GM21825 (cell line): ENCODE results near the gene MAP2K3.

ENCODE experiments used
- ATAC-seq: cut with Tn5 transposase; IDR thresholded peaks from one replicate; pipeline ENCODE4 v1.9.1; 2021; ENCODE audit warnings: mild to moderate bottlenecking, moderate library complexity; ENCODE audit not compliant: unreplicated experiment

MAP2K3 gene

DNA sequence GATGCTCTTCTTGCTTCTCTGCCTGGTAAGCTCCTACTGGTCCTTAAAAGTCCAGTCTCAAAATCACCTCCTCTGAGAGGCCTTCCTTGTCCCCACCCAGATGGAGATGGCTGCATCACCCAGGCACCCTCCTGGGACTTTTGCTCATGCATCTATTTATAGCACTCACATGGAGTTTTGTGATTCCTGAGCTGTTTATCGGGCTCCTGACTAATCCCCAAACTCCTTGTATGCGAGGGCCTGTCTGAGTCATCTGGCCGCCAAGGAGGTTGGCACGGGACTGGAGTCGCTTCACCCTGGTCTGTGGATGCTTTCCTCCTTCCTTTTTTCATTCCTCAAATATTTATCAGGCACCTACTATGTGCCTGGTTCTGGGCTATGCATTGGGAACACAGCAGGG lies 2.3 kb upstream of the MAP2K3 start:
- ATAC-seq, result no peak

DNA sequence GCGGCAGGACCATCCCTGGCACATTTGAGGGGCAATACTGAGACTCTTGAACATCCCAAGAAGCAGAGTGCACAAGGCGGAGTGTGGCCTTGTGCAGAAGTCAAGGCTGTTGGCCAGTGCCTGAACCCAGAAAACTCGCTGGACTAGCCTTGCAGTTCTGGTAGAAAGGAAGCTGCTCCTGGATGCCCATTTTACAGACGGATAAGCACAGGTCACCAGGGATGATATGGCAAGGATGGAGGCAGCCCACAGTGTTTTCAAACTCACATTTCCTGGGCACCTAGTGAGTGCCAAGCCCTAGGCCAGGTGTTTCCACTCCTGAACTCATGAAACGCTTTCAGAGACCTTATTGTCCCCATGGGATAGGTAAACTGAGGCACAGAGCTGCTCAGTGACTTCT lies 1.7 kb upstream of the MAP2K3 start:
- ATAC-seq, result no peak

DNA sequence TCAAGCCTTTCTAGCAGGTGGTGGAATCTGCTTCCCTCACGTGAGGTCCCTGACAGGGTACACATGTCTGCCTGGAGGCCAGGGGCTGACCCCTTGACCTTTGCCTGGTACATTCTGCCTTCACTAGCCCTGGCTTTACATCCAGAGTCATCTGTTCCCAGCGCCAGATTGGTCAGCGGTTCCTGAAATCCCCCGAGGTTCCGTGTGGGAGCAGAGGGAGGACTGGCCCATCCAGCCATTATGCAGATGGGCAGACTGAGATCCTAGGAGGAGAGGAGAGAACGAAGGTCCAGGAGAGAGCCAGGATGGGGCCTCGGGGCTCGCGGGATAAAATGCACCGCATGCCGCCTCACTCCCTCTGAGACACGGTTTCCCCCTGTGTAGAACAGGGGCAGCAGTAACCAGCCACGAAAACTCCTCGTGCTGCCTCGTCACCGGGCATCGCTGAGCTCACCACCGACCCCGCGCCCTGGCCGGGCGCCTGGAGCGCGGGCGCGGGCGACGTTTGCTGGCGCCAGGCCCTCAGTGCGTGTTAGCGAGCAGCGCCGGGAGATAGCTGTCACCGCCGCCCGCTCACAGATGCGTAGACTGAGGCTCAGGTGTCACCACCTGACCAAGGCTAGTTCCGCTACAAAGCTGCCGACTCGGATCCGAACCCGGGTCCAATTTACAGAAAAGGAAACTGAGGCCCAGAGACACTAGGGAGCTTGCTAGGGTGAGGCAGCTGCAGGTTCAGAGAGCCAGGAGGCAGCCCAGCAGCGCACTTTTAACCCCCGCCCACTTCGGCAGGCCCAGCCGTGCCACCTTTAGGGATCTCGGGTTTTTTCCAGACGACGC lies 811 bp upstream of the MAP2K3 start:
- ATAC-seq, result no peak

DNA sequence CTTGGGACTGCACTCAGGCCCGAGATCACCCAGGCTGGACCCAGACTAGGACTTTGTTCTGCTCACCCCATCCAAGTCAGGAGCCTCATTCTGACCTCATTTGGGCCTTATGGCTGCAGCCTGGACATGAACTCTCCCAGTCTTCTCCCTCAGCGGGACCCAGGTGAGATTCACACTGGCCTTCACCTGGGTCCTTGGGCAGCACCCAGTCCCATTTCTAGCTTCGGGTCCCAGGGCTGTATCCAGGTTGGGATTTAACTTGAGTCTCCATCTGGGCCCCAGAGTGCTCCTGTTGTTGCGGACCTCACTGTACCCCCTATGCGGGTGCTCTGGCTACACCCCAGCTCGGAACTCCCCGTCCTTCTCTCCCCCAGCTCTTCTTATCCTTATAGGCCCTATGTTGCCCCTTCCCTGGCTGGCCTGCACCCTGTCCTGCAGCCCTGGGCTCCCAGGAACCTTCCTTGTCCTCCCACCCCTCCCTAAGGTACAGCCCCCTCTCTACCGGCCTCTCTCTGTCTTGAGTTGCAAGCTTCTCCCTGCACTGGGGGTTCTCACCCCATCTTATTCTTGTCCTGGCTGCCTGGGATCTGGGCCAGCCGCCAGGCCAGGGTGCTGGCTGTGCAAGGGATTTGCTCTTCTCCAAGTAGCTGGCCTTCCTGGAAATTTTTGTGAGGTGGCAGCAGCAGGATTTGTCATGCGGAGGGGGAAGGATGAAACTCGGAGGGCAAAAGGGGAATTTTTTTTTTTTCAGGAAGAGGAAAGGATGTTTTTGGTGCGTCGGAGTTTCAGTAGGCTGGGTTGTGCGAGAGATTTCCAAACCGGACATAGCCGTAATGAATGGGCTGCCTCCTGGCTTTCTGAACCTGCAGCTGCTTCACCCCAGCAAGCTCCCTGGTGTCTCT lies 904 bp downstream of the MAP2K3 start:
- ATAC-seq, result no peak

DNA sequence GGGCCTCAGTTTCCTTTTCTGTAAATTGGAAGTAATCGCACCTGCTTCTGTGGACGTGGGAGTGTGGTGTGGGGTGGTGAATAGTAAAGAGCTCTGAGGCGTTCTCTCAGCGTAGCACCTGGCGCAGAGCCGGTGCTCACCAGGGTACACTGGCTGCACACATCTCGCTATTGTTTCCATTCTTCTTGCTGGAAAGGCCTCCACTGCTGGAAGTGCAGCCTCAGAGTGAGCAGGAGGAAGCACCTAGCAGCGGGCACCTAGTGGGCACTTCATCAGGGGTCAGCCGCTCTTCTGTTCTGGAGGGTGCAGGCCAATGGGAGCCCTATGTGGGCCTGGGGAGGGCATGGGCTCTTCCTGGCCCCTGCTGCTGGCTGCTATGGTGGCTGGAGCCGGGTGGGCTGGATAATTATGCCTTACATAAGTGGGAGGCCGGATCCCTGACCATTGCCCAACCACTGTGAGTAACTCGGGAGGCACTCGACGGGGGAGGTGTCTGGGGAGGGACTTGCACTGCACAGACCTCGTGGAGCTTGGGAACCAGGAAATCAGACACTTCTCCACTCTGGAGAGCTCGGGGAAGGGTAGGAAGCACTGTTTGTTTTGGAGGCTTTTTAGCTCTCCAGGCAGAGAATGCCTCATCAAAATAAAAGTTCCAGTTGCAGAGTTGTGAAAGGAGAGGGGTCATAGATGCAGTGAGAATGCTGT lies 1.7 kb downstream of the MAP2K3 start:
- no peak for ATAC-seq

DNA sequence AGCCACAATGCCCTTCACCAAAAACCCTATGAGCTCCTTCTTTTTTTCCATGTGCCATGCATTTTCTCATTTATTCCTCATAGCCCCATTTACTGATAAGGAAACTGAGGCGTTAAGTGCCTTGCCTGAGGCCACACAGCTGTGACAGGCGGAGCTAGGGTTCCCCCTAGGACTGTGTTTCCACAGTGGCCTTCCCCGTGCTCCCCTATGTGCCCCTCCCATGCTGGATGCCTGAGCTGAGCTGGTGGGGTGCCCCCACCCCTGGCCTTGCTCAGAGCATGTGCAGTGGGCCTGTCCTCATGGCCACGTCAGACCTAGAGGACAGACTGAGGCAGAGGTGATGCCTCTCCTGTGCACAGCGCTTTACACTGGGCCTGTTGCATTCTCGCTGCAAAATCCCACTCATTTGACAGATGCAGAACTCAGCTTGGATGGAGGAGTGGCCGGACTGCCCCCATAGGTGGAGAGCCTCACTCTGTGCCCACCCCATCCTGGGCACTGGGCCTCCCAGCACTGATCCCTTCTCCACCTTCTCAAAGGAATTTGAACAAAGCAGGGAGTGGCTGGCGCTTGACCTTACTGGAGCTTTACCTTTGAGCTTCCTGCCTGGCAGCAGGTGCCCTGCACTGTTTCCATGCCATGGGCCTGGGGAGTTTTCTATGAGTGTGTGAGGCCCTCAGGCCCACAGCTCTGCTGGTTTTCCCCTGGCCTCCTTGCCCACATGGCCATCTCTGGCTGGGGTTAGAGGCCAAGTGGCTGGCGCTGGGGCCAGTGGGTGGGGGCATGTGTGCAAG lies 2.6 kb downstream of the MAP2K3 start:
- ATAC-seq, result no peak

DNA sequence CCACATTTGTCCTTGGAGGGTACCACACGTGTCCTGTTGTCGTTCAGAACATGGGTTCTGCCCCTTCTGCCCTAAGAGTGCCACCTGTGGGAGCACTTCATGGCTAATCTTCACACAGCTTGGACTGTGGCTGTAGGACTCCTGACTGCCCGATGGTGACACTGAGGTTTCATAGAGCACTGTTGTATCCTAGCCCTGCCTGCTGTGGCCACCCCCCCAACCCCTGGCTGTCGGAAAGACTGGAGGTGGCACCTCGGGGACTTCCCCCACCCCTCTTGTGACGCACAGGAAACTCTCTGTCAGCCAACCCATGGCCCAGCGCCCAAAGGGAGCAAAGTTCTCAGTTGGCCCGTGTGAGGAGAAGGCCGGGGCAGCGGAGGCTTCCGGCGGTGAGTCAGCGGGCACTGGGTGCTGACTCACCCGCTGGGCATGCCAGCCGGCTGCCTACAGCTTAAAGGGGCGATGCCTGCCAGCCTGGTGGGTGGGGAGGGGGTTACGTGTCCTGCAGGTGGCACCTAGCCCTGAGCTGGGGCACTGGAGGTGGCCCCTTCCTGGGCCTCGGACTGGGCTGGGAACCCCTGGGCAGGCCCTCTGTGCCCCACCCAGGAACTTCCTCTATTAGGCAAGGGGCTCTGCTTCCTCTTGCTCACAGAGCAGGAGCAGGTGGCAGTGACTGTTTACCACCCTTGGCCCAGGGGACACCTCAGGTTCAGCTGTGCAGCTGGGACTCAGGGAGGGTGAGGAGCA lies 3.4 kb downstream of the MAP2K3 start:
- peak; percentile 39 for ATAC-seq

DNA sequence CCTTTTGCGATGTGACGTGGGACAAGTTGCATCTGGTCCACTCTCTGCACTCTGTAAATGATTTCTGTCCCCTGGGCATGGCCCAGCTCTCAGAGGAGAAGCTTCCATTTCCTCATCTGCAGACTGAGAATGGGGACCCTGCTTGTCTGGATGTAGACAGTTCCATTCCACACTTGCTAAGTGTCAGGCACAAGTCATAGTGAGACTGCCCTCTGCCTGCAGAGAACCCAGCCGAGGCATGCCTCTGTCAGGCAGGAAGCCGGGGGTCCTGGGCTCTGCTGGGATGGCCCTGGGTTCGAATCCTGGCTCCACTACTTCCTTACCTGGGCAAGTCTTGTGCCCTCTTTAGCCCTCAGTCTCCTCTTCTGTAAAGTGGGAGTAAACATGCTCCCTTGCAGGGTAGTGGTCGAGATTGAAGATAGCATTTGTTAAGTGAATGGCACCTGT lies 4.1 kb downstream of the MAP2K3 start:
- ATAC-seq, result peak; percentile 26

DNA sequence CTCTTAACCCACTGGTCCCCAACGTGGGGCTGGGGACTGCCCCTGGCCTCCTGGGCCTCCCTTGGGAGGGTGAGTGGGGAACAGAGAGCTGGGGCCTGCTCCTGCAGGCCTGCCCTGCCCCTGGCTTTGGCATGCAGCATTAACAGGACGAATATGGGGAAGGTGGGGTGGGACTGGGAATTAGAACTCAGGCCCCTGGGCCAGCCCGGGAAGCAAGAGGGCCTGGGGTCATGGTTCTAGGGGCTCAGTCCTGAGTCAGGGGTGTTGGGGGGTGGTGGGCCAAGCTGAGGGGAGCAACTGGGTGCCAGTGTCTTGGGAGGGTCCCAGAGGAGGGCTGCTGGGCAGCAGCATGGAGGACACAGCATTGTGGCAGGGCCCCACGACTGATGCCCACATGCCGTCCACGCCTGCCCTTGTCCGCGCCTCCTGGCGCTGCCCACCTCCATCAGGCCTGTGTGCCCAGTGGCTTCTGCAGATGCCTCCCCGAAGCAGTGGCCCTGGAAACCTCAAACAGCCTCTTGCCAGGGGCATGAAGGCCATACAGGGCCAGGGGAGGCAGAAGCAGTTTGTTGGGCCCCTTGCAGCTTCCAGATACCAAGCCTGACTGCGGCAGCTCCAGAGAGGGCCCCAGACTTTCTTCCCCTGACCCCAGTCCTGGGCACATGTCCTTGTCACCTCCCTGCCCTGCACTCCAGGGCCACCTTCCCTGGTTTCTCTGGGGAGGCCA lies 4.8 kb downstream of the MAP2K3 start:
- ATAC-seq, result no peak

DNA sequence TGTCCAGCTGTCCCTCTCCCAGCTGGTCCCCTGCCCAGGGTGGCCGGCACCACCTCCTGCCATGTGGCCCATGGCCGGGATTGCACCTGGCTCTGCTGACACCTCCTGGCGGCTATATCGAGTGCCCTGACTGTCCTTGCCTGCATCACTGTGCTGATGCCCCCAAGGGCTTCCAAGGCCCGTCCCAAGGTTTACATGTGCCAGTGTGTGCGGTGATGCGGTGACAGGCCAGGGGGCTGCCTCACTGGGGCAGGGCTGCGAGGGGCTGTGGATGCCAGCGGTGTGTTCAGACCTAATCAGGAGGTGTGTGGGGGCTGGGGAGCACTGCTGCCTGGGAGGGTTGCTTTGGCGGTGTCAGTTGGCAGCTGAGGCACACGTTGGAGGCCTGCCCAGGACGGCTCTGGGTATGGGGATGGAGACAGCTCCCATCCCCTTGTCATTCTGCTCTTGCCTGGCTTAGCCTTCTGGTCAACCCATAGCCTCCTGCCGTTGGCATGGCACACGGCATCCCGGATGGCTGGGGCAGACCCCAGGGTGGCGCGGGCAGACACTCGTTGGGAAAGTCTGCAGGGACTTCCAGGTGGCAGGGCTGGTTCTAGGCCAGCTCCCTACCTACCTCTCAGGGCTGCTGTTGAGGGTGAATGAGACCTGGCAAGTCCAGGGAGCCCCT lies 5.5 kb downstream of the MAP2K3 start:
- no peak for ATAC-seq

DNA sequence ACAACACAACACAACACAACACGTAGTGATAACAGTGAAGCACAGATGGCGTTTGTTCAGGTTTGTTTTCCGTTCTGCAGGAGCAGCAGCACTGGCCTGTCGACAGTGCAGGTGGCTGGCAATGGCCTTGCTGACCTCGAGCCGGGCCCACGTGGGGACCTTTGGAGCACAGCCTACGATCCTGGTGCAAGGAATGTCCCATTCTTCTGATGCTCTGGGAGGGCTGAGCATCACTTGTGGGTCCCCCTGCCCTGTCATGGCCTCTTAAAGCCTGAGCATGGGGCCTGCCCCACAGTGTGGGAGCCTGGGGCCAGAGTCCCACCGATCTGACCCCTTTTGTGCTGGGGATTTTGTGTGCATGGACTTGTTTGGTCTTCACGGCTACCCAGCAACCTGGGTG lies 6.8 kb downstream of the MAP2K3 start:
- ATAC-seq, result no peak

DNA sequence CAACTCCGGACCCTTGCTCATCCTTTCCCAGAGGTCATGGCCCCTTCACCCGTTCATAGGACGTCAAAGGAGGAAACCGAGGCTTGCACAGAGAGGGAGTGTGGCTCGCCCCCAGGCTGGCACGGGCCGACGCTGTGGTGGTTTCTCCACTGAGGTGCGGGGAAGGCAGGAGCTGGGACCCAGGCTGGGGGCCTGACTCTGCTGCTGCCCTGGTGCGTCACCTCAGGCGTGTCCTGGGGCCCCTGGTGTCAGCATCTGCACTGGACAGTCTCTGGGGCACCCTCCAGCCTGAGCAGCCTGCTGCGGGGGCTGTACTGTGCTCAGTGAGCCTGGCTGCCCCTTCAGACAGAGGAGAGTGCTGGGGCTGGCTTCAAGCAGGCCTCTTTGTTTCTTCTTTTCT lies 7.4 kb downstream of the MAP2K3 start:
- no peak for ATAC-seq

DNA sequence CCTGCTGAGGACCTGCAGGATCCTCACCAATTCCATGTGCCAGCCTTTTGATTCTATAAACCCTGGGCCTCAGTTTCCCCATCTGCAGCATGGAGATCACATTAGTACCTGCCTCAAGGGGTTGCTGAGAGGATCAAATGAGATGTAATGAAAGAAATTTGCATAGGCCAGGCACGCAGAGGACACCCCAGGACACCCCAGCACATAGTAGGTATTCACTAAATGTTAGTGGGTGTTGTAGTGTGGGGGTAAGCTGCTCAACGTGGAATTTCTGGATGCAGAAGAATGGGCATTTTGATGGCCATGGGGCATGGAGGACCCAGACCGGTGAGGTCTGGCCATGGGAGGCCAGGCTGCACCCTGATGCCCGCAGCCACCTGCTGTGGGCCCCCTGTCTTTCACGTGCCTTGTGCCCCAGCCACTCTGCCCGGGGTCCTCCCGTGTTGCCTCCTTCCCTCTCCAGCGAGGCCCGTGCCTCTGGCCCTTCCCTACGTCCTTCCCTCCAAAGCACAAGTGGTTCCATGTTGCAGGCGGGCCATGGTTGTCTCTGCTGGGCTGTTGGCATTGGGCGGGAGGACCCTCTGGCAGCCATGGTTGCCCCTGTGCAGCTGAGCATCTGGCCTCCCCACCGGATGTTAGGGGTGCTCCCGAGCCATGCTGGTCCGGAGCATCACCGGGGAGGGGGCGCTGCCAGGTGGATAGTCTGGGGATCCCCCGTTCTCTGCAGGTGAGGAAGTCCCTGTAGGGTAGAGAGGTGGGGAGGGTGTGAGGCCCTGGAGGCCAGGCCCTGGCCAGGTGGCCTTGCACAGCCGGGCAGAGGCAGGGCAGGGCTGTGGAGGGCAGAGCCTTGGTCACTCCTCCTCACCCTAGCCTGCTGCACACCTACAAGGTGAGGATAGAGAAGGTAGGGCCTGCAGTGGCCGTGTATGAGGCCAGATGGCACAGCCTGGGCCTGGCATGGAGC lies 8.6 kb downstream of the MAP2K3 start:
- ATAC-seq, result no peak

DNA sequence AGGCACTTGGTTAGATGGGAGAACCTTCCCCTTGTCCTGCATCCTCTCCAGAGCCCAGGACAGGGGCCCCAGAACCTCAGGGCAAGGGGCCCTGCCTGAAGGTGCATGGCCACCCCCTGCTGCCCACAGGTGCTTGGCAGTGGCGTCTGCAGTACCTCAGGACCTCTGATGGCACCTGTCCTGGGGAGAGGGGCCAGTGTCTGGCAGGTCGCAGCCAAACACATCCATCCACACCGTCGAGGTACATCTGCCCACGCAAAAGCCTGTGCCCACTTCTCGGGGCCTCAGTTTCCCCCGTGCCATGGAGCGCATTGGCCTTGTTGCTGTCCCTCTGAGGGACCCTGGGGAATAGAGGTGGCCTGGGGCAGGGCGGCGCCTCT lies 9.3 kb downstream of the MAP2K3 start:
- no peak for ATAC-seq

DNA sequence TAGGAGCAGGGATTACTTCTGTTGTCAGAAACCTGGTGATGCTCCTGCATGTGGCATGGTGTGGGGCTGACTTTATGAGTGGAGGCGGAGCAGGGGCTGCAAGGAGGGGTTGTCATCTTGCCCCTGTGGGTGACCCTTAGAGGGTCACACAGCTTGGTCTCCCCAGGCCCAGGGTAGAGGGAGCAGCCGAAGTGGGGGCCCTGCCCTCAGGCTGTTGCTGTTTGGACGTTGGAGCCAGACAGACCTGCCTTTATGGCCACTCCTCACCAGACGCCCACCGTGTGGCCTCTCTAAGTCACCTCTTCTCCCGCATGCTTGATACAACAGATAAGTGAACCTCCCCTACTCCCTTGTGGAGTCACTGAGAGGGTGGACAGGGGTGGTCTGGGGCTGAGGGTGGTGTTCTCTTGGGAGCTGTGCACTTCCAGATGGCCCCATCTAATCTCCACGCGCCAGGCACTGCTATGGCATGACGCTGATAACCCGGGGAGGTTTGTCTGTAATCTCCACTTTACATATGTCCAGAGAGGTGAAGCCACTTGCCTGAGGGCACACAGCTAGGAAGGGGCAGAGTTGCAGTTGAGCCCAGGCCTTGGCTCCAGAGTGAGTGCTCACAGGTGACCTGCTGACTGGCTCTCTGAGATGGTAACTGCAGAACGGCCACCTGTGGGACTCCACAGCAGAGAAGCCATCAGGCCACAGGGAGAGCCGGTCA lies 10.0 kb downstream of the MAP2K3 start:
- ATAC-seq, result no peak

DNA sequence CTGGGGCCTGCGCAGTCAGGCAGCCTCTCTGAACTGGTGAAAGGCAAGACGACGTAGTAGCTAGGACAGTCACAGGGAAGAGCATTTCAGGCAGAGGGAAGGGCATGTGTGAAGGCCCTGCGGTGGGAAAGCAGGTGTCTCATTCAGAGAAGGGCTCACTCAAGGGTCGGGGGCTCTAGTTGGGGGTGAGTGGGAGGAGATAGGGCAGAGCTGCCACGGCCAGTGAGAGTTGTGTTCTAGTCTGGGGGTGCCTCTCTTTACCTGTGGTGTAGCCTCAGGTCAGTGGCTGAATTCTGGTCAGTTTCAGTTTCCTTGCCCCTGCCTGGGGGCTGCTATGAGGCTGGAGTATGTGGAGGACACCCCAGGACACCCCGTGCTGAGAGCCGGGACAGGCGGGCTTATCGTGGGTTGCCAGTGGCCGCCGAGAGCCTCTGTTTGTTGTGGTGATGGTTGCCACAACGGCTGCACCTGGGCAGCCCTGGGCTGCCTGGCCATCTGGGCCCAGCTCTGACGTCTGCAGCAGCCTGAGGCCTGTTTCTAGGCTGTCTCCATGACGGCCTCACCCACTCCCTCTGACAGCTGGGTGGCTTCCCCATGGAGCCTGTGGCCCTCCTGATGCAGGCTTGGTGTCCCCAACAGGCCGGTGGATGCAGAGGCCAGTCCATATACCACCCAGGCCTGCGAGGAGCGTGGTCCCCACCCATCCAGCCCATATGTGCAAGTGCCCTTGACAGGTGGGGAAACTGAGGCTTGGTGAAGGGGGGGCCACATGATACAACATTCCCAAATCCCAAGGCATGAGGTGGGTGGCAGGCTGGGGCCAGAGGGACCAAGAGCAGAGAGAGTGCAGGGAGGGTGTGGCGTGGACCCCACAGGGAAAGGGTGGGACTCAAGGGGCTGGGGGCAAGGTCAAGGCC lies 10.8 kb downstream of the MAP2K3 start:
- ATAC-seq, result no peak
